Central memory CD4-positive, alpha-beta T cell (primary cell): ENCODE results near the gene GZMA.

Experiments used
- DNase-seq: peaks from one replicate; pipeline ENCODE4 v3.0.0; 2022

Gene GZMA

GRCh38 chr5:55110217-55110616 is 7.8 kb downstream of the GZMA start:
- DNase-seq, result no peak

DNA sequence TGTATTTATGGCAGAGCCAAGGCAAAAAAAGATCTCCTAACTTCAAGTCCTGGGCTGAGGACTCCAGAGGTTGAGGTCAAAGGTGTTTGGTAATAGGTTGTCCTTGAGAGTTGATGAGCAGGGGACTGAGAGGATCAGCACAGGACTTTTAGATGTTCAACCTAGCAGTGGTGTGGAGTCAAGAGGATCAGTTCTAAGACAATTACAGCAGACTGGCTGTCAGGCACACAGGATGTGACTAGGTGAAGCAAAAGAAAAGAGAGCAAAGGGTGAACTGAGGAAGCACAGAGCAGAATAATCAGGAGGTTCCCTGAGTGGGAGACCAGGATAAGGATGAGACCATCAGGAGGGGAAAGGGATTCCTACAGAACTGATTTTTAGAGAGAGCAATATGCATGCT is 10.9 kb downstream of the GZMA start:
- DNase-seq, result no peak

DNA sequence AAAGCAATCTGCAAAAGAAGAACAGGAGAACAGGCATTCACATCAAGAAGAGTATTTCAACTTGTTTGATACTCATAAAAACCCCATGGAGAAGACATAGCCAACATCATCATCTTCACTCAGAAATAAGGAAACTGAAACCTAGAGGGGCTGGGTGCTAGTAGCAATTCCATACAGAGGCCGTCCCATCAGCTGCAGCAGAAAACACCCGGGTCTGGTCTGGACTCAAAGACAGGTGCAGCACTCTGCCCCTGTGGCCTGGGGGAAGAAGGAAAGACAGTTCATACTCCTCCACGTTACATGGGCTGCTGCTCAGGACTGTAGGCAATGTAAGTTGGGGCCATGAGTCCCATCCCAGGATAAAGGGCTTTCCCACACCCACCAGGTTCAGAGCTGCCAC is 11.6 kb downstream of the GZMA start:
- no peak for DNase-seq

GRCh38 chr5:55123365-55123764 is 20.9 kb downstream of the GZMA start:
- no peak for DNase-seq

GRCh38 chr5:55134053-55134722 is 31.7 kb downstream of the GZMA start:
- DNase-seq, result no peak

- no peak for DNase-seq
Observed at GRCh38 chr5:55136521-55136920, 34.1 kb downstream of the GZMA start.

DNA sequence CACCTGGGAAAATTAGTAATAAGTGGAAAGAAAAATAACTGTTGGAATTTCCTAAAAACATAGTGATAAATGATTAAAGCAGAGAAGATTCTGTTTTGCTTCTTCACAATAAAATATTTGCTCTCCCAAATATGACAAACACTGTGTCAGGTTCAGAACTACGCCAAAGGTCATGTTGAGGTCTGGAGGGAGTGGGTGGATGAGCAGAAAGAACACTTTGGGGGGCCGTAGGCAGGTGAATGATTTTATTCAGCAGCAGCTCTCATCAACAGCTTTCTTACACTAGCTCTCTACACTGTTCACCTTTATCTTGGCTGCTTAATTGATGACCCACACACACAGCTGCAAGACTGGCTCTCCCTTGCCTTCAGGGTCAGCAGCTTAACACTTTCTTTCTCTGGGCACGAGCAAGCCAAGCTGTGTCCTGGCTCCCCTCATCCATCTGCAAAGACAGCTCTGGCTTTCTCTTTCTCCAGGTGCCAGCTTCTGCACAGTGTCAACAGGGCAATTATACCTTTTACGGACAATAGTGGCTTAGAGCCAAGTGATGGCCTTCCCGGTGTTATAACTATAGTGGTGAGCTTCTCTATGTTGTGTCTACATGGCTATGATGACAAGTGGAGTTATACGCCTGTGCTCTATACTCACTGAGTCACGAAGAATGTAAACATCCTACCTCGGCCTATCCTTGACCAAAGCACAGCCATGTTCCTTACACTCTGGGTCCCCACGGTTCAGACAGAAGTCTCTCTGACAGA is 38.6 kb downstream of the GZMA start:
- no peak for DNase-seq

- no peak for DNase-seq
Observed at GRCh38 chr5:55141945-55142690, 39.7 kb downstream of the GZMA start.

- DNase-seq, result no peak
Observed at GRCh38 chr5:55143624-55144023, 41.2 kb downstream of the GZMA start.

DNA sequence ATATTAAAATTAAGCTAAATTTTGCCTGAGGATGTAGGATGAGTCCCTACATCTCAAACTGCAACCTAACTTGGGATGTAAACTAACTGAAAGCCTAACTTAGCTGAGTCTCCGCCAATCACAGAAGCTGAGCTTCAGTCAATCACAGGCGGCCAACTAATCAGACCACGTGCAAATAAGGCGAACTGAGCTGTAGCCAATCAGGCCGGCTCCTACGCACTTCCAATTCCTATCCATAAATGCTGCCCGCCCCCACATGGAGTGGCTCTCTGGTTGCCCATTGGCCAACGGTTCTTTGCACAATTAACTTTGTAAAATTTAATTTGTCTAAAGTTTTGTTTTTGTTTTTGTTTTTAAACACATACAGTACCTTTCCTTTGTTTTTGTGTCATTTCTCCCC is 43.6 kb downstream of the GZMA start:
- DNase-seq, result no peak

- DNase-seq, result peak; percentile 76
Observed at GRCh38 chr5:55146543-55147151, 44.2 kb downstream of the GZMA start.

GRCh38 chr5:55149308-55149795 is 46.9 kb downstream of the GZMA start:
- DNase-seq, result no peak

GRCh38 chr5:55151923-55152842 is 49.7 kb downstream of the GZMA start:
- DNase-seq, result no peak

DNA sequence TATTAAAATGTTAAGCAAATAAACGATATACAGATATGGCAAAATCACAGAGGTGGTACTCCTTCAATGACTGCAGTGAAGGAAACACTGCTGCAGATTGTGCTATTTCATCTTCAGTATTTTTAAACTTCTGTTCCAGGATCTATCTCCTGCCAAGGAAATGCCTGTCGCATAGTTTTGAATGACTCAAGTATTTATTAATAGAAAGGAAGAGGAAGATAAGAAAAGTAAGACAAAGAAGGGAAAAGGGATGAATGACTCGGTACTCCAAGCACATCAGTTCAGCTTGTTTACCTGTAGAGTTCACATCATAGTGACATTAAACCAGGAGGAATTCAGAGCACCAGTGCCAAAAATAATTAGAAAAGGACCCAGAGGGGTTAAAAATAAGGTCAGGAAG is 52.4 kb downstream of the GZMA start:
- DNase-seq, result no peak
